ENCODE measurements around the gene PDSS2. TPM values are rescaled to one million over a fixed set of nuclear protein-coding genes. Genes with fewer than 3 reads are reported as not detected.

PDSS2 gene
- total RNA-seq, 1 donor from 2014 or later: 19.3 TPM

GRCh38 chr6:107217248-107217647 lies 242.1 kb downstream of the PDSS2 start:
- Mint-ChIP-seq H3K27ac (no peak overlapping the region), H3K4me1 (no peaks in the 10 kb centered on the region), H3K27me3 (no peaks in the 10 kb centered on the region), H3K9me3 (no peaks in the 10 kb centered on the region), H3K4me3 (no peak overlapping the region), H3K36me3 (ENCODE audit: low read depth) (peaks cover 5% of the 10 kb centered on the region)
- ChIA-PET POLR2A (no interaction called here), CTCF (no interaction called here)
- DNase-seq: no peak
- ATAC-seq (ENCODE audit: low read depth): no peak
- TF ChIP-seq CTCF (IDR thresholded peaks at IDR 0.05): no peak
- intact Hi-C loops (cut with micrococcal nuclease): no loop called here

GRCh38 chr6:107216197-107216933 lies 243.0 kb downstream of the PDSS2 start:
- Mint-ChIP-seq H3K36me3 (ENCODE audit: low read depth) (peaks cover 1% of the 10 kb centered on the region), H3K4me1 (no peaks in the 10 kb centered on the region), H3K4me3 (no peak overlapping the region), H3K9me3 (no peaks in the 10 kb centered on the region), H3K27me3 (no peaks in the 10 kb centered on the region), H3K27ac (no peak overlapping the region)
- intact Hi-C loops (cut with micrococcal nuclease): no loop called here
- no peak for DNase-seq
- no peak for ATAC-seq (ENCODE audit: low read depth)
- ChIA-PET CTCF (no interaction called here), POLR2A (no interaction called here)
- TF ChIP-seq CTCF (IDR thresholded peaks at IDR 0.05): no peak

GRCh38 chr6:107215334-107215733 lies 244.0 kb downstream of the PDSS2 start:
- Mint-ChIP-seq H3K4me3 (no peak overlapping the region), H3K9me3 (no peaks in the 10 kb centered on the region), H3K4me1 (no peaks in the 10 kb centered on the region), H3K27me3 (no peaks in the 10 kb centered on the region), H3K27ac (no peak overlapping the region), H3K36me3 (ENCODE audit: low read depth) (no peaks in the 10 kb centered on the region)
- ATAC-seq (ENCODE audit: low read depth) (no peak), DNase-seq (no peak)
- POLR2A ChIA-PET: no interaction called here
- intact Hi-C loops (cut with micrococcal nuclease): no loop called here
- CTCF ChIA-PET: no interaction called here
- no peak for TF ChIP-seq CTCF (IDR thresholded peaks at IDR 0.05)

- POLR2A ChIA-PET: no interaction called here
- Mint-ChIP-seq H3K36me3 (ENCODE audit: low read depth) (peaks cover 3% of the 10 kb centered on the region), H3K4me1 (no peaks in the 10 kb centered on the region), H3K27me3 (no peaks in the 10 kb centered on the region), H3K9me3 (no peaks in the 10 kb centered on the region), H3K27ac (no peak overlapping the region), H3K4me3 (no peak overlapping the region)
- DNase-seq (no peak), ATAC-seq (ENCODE audit: low read depth) (no peak)
- TF ChIP-seq CTCF (IDR thresholded peaks at IDR 0.05): no peak
- CTCF ChIA-PET: no interaction called here
- intact Hi-C loops (cut with micrococcal nuclease): no loop called here
These were observed 244.7 kb downstream of the PDSS2 start for GRCh38 chr6:107214655-107215054.

- Mint-ChIP-seq H3K27me3 (no peaks in the 10 kb centered on the region), H3K4me1 (no peaks in the 10 kb centered on the region), H3K4me3 (no peak overlapping the region), H3K36me3 (ENCODE audit: low read depth) (peaks cover 22% of the 10 kb centered on the region), H3K9me3 (no peaks in the 10 kb centered on the region), H3K27ac (no peak overlapping the region)
- ChIA-PET POLR2A (interaction anchor here (0.6 kb wide), 1 partner anchor 24 kb away, joined by 4 read pairs; no protein-coding TSS in a partner anchor), CTCF (no interaction called here)
- no peak for ATAC-seq (ENCODE audit: low read depth)
- TF ChIP-seq CTCF (IDR thresholded peaks at IDR 0.05): no peak
- intact Hi-C loops (cut with micrococcal nuclease): no loop called here
- no peak for DNase-seq
These were observed 249.7 kb downstream of the PDSS2 start for GRCh38 chr6:107209406-107210305.

Data from activated B cell treated with CpG ODN at 0.5 μM for 24 hours (primary cell).